Posterior vena cava (tissue), 2 donors: ENCODE results near the gene GBP6. TPM values are rescaled to one million over a fixed set of nuclear protein-coding genes. Genes with fewer than 3 reads are reported as not detected.
"Not testable (repeated sequence)": the region's sequence is repeated elsewhere in the genome, so short reads cannot be mapped to it uniquely, and the experiment has no call there.

Experiments used
- DNase-seq: peaks from one replicate; pipeline ENCODE4 v3.0.0-alpha.2; 2020; ENCODE audit warnings: low spot score
- intact Hi-C, 2 donors: fragments of 100-400 bp; cut with DNase I; formaldehyde crosslinking; loops; one replicate each; pipeline versions ENCODE4 v1.14.1 to v1.14.2; 2022 to 2023
- total RNA-seq, 2 donors: library from RNA; stranded (reverse); fragmentation: NEBNext Ultra II Directional; extraction: Animal tissue kit (Norgen Biotek cat#: 25700); gene quantifications; one replicate each; pipeline ENCODE4 v1.2.1, GENCODE V29; 2021
- donor health status: DM: yes; HTN: yes; CAD: no.
- donor health status: DM: yes; HTN: yes; CAD: no.

GBP6 gene
- total RNA-seq, 2 donors from 2014 or later, result not detected

- intact Hi-C loops, result no loop called here
Observed at GRCh38 chr1:89363196-89363595, 663 bp upstream of the GBP6 start.

DNA sequence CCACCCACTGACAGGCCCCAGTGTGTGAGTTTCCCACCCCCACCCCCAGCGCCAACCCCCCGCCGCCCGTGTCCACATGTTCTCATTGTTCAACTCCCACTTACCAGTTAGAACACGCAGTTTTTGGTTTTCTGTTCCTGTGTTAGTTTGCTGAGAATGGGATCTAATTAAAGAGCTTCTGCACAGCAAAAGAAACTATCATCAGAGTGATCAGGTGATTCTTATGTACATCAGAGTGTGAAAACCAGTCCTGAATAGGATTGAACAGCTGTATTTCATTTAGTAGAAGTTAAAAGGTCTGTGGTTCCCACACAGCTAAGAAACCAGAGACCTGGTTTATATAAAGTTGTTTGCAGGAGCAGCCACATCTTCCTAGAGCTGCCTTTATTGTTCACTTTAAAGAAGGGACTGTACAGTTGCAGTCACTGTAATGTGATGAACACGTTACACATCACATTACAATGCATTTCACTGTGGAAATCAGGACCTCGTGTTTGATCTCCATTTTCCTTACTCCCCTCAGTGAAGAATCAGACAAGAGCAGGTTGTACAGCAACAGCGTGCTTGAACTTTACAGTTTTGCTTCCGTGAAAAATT lies 1.2 kb downstream of the GBP6 start:
- no peak for DNase-seq
- intact Hi-C loops, result no loop called here

More at GRCh38 chr1:89363196-89363595, 663 bp upstream of the GBP6 start:
- DNase-seq, result no peak

- intact Hi-C loops, result no loop called here
Observed at GRCh38 chr1:89367221-89367620, 3.4 kb downstream of the GBP6 start.

GRCh38 chr1:89369331-89369730 lies 5.5 kb downstream of the GBP6 start:
- intact Hi-C loops, result no loop called here
- DNase-seq, result no peak

More at GRCh38 chr1:89367221-89367620, 3.4 kb downstream of the GBP6 start:
- DNase-seq, result no peak

GRCh38 chr1:89373810-89374209 lies 10.0 kb downstream of the GBP6 start:
- DNase-seq, intact Hi-C loops: not testable (repeated sequence)

DNA sequence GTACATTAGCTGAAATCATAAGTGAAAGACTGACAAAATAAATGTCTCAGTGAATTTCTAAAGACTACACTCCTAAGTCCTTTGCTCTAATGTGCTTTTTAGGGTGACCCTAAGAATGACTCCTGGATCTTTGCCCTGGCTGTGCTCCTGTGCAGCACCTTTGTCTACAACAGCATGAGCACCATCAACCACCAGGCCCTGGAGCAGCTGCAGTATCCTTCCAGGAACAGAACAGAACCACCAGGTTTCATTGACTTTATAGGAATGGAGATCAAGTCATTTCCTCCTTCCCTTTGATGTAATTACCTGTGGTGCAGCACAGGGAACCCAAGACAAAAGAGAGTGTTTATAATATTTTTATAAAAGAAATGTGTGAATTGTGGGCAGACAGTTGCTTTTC lies 14.1 kb downstream of the GBP6 start:
- DNase-seq, result no peak
- intact Hi-C loops, result no loop called here

DNA sequence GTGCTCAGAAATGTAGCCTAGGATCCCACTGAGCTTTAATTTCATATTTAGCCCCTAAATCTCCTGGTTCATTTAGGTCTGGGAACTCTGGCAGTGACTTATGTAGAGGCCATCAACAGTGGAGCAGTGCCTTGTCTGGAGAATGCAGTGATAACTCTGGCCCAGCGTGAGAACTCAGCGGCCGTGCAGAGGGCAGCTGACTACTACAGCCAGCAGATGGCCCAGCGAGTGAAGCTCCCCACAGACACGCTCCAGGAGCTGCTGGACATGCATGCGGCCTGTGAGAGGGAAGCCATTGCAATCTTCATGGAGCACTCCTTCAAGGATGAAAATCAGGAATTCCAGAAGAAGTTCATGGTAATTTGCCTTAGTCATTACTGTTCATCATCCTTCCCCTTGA lies 17.8 kb downstream of the GBP6 start:
- intact Hi-C loops, result no loop called here

DNA sequence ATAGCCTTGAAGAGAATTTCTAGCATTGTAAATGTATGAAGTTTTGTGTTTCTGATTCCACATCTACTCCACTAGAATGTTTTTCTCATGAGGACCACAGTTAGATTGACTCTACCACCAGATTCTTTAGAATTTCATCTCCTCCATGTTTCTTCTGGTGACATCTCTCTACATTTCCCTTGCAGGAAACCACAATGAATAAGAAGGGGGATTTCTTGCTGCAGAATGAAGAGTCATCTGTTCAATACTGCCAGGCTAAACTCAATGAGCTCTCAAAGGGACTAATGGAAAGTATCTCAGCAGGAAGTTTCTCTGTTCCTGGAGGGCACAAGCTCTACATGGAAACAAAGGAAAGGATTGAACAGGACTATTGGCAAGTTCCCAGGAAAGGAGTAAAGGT lies 18.6 kb downstream of the GBP6 start:
- intact Hi-C loops, result no loop called here

More for the DNA sequence above, 17.8 kb downstream of the GBP6 start:
- no peak for DNase-seq

GRCh38 chr1:89383185-89383584 lies 19.3 kb downstream of the GBP6 start:
- DNase-seq, result no peak
- intact Hi-C loops, result no loop called here

More for the DNA sequence above, 18.6 kb downstream of the GBP6 start:
- no peak for DNase-seq

DNA sequence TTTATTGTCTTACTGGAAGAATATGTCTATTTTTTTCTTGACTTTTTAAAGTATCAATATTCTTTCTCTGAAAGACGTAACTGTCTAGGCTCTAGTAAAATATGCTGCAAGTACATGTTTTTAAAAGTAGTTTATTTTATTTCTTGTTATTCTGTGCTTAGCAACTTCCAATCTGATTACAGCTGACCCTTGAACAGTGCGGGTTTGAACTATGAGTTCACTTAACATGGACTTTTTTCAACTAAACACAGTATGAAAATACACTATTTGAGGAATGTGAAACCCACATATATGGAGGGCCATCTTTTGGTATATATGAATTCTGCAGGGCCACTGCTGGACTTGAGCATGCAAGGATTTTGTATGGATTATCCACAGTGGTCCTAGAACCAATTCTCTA lies 26.8 kb downstream of the GBP6 start:
- no peak for DNase-seq
- intact Hi-C loops, result no loop called here

DNA sequence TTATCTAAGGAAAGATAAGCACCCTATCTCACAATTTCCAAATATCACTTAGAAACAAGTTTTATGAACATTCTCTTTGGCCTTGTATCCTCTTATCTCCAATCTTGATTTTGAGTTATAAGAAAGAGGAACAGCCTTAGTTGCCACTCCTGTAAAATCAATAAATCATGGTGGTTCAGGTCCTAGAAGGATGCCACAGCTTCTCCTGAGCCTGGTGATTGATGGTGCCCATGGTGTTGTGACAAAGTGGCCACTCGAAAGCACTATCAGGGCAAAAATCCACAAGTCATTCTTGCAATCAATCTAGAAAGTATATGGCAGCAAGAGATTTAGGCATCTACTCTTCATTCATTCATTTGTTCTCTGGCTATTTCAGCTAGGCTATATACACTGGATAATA lies 27.8 kb downstream of the GBP6 start:
- no peak for DNase-seq
- intact Hi-C loops, result no loop called here

- intact Hi-C loops, result no loop called here
Observed at GRCh38 chr1:89394851-89395250, 31.0 kb downstream of the GBP6 start.

DNA sequence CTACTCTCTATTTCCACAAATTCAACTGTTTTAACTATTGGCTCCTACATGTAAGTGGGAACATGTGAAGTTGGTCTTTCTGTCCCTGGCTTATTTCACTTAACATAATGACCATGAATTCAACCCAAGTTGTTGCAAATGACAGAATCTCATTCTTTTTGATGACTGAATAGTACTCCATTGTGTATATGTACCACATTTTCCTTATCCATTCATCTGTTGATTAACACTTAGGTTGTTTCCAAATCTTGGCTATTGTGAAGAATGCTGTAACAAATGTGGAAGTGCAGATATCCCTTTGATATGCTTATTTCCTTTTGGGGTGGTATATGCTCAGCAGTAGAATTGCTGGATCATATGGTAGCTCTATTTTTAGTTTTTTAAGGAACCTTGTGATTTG lies 33.0 kb downstream of the GBP6 start:
- intact Hi-C loops, result no loop called here
- no peak for DNase-seq

More at GRCh38 chr1:89394851-89395250, 31.0 kb downstream of the GBP6 start:
- no peak for DNase-seq

DNA sequence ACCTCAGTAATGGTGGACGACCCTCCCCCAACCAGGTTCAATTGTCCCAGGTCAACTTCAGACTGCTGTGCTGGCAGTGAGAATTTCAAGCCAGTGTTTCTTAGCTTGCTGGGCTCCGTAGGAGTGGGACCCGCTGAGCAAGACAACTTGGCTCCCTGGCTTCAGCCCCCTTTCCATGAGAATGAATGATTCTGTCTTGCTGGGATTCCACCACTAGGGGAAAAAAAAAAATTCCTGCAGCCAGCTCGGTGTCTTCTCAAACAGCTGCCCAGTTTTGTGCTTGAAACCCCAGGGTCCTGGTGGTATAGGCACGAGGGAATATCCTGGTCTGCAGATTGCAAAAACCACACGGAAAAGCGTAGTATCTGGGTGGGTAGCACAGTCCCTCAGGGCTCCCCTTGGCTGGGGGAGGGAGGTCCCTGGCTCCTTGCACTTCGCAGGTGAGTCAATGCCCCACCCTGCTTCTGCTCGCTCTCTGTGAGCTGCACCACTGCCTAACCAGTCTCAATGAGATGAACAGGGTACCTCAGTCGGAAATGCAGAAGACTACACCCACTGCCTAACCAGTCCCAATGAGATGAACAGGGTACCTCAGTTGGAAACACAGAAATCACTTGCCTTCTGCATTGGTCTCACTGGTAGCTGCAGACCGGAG lies 41.5 kb downstream of the GBP6 start:
- intact Hi-C loops, result no loop called here
- no peak for DNase-seq

GRCh38 chr1:89407360-89407759 lies 43.5 kb downstream of the GBP6 start:
- no peak for DNase-seq
- intact Hi-C loops, result no loop called here

DNA sequence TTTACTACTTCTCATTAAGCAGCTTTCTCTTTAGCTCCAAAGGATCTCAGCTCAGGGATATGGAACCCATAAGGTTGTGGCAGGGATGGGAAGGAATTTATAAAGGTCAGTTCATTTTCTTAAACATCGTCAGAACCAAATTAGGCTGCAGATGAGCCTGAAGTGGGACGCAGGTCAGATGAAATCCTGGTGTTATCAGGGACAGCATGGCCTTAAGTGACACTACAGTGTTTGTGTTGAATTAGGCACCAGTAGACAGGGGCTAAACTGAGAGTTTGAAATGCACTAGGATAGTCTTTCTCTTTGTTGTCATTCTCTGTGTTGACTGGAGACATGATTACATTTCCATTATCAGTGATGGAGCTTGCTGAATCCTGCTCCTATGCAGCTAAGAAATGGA lies 43.9 kb downstream of the GBP6 start:
- intact Hi-C loops, DNase-seq: not testable (repeated sequence)

- intact Hi-C loops, result no loop called here
Observed at GRCh38 chr1:89425056-89425455, 61.2 kb downstream of the GBP6 start.

GRCh38 chr1:89429062-89429461 lies 65.2 kb downstream of the GBP6 start:
- no peak for DNase-seq
- intact Hi-C loops, result no loop called here

More at GRCh38 chr1:89425056-89425455, 61.2 kb downstream of the GBP6 start:
- no peak for DNase-seq

GRCh38 chr1:89429681-89430080 lies 65.8 kb downstream of the GBP6 start:
- DNase-seq, intact Hi-C loops: not testable (repeated sequence)

- no peak for DNase-seq
- intact Hi-C loops, result no loop called here
Observed at GRCh38 chr1:89433421-89433820, 69.6 kb downstream of the GBP6 start.
